Endothelial cell of umbilical vein (primary cell): ENCODE measurements around the gene LARGE1.

Experiments
- CTCF ChIP-seq, 2 donors: IDR thresholded peaks; 1 replicate in 1 of 2; 2 replicates in 1 of 2; pipeline ENCODE4 v1.5.1; 2011; ENCODE audit warnings: low read length in 2 of 2, mild to moderate bottlenecking in 2 of 2, moderate library complexity in 2 of 2, control low read depth in 1 of 2, inconsistent platforms in 1 of 2, low read depth in 1 of 2; ENCODE audit not compliant: insufficient read depth in 1 of 2; ENCODE audit errors: extremely low read depth in 1 of 2
- EZH2 ChIP-seq: IDR thresholded peaks from 2 replicates; pipeline ENCODE4 v1.6.1; 2012; ENCODE audit warnings: borderline replicate concordance, low read depth, mild to moderate bottlenecking, moderate library complexity, low read length, inconsistent platforms; ENCODE audit not compliant: severe bottlenecking
- FOS ChIP-seq: IDR thresholded peaks from 2 replicates; pipeline ENCODE4 v1.6.1; 2011; ENCODE audit warnings: mild to moderate bottlenecking, low read length, moderate library complexity, borderline replicate concordance; ENCODE audit not compliant: insufficient read depth
- MAX ChIP-seq: IDR thresholded peaks from 2 replicates; pipeline ENCODE4 v1.6.1; 2011; ENCODE audit not compliant: insufficient read depth, insufficient read length
- POLR2A ChIP-seq: IDR thresholded peaks from 2 replicates; pipeline ENCODE4 v1.6.1; 2012; ENCODE audit warnings: low read depth, mild to moderate bottlenecking, control low read depth, low read length
- POLR2AphosphoS5 ChIP-seq: IDR thresholded peaks from 2 replicates; pipeline ENCODE4 v1.6.1; 2012; ENCODE audit warnings: low read depth, mild to moderate bottlenecking, control low read depth, low read length, moderate library complexity; ENCODE audit not compliant: insufficient read depth

- TF ChIP-seq POLR2AphosphoS5 (no peak), CTCF (IDR thresholded peaks at IDR 0.05; ENCODE audit: extremely low read depth in 1 of 2, insufficient read depth in 1 of 2, low read depth in 1 of 2, low read length in 2 of 2) (no peak), FOS (no peak), EZH2 (no peak), MAX (no peak), POLR2A (no peak)
These were observed 465.2 kb downstream of the LARGE1 start for GRCh38 chr22:33455036-33455435.
